ENCODE data around the gene COA1. TPM values are rescaled to one million over a fixed set of nuclear protein-coding genes. Genes with fewer than 3 reads are reported as not detected.
"Not testable (repeated sequence)": the region's sequence is repeated elsewhere in the genome, so short reads cannot be mapped to it uniquely, and the experiment has no call there.

COA1 gene
- total RNA-seq, 2 donors from 2014 or later: 24.8 to 45.1 TPM

- no peak overlapping the region for H3K4me3 ChIP-seq
- no peaks in the 10 kb centered on the region for H3K36me3 ChIP-seq
- no peaks in the 10 kb centered on the region for H3K9me3 ChIP-seq
- no peak for DNase-seq
- intact Hi-C loops (cut with DNase I): no loop called here
- H3K4me1 ChIP-seq: no peaks in the 10 kb centered on the region
- H3K27me3 ChIP-seq: no peaks in the 10 kb centered on the region
- no peak overlapping the region for H3K27ac ChIP-seq
- no peak overlapping the region for H3K9ac ChIP-seq (ENCODE audit: low read depth in 2 of 2, low read length in 2 of 2)
- TF ChIP-seq CTCF (IDR thresholded peaks at IDR 0.05): no peak
These were observed 49.9 kb downstream of the COA1 start for GRCh38 chr7:43679210-43680068.

GRCh38 chr7:43678315-43678714, 51.0 kb downstream of the COA1 start:
- Histone ChIP-seq H3K9ac (ENCODE audit: low read depth in 2 of 2, low read length in 2 of 2) (no peak overlapping the region), H3K9me3 (no peaks in the 10 kb centered on the region), H3K4me1 (no peaks in the 10 kb centered on the region), H3K27ac (no peak overlapping the region), H3K36me3 (no peaks in the 10 kb centered on the region), H3K4me3 (no peak overlapping the region), H3K27me3 (no peaks in the 10 kb centered on the region)
- DNase-seq: no peak
- no peak for TF ChIP-seq CTCF (IDR thresholded peaks at IDR 0.05)
- intact Hi-C loops (cut with DNase I): no loop called here

- Histone ChIP-seq H3K27ac (no peak overlapping the region), H3K4me1 (no peaks in the 10 kb centered on the region), H3K27me3 (no peaks in the 10 kb centered on the region), H3K36me3 (no peaks in the 10 kb centered on the region), H3K4me3 (no peak overlapping the region), H3K9me3 (no peaks in the 10 kb centered on the region), H3K9ac (ENCODE audit: low read depth in 2 of 2, low read length in 2 of 2) (no peak overlapping the region)
- intact Hi-C loops (cut with DNase I): no loop called here
- no peak for TF ChIP-seq CTCF (IDR thresholded peaks at IDR 0.05)
- DNase-seq: no peak
These were observed 51.5 kb downstream of the COA1 start for GRCh38 chr7:43677864-43678263.

GRCh38 chr7:43674559-43675436, 54.5 kb downstream of the COA1 start:
- no peaks in the 10 kb centered on the region for H3K9me3 ChIP-seq
- no peak overlapping the region for H3K27ac ChIP-seq
- no peak overlapping the region for H3K4me3 ChIP-seq
- intact Hi-C loops (cut with DNase I): no loop called here
- H3K36me3 ChIP-seq: no peaks in the 10 kb centered on the region
- no peak overlapping the region for H3K9ac ChIP-seq (ENCODE audit: low read depth in 2 of 2, low read length in 2 of 2)
- H3K4me1 ChIP-seq: no peaks in the 10 kb centered on the region
- no peaks in the 10 kb centered on the region for H3K27me3 ChIP-seq
- TF ChIP-seq CTCF (IDR thresholded peaks at IDR 0.05): no peak
- DNase-seq: no peak

GRCh38 chr7:43673243-43673976, 55.9 kb downstream of the COA1 start:
- H3K4me1 ChIP-seq; H3K4me3 ChIP-seq; intact Hi-C loops (cut with DNase I); H3K27me3 ChIP-seq; H3K9me3 ChIP-seq; DNase-seq; H3K9ac ChIP-seq (ENCODE audit: low read depth in 2 of 2, low read length in 2 of 2); H3K36me3 ChIP-seq; H3K27ac ChIP-seq: not testable (repeated sequence)

All from colonic mucosa (tissue), 4 donors.